GM19043 (cell line): ENCODE measurements around the gene CARD16.

Experiments used
- ATAC-seq: cut with Tn5 transposase; IDR thresholded peaks from one replicate; pipeline ENCODE4 v1.9.1; 2021; ENCODE audit warnings: low read depth; ENCODE audit not compliant: unreplicated experiment

The CARD16 gene

GRCh38 chr11:104999721-105000120, 45.4 kb downstream of the CARD16 start:
- ATAC-seq, result no peak

GRCh38 chr11:104997288-104997687, 47.8 kb downstream of the CARD16 start:
- ATAC-seq, result no peak

GRCh38 chr11:104995001-104995408, 50.1 kb downstream of the CARD16 start:
- ATAC-seq, result no peak

DNA sequence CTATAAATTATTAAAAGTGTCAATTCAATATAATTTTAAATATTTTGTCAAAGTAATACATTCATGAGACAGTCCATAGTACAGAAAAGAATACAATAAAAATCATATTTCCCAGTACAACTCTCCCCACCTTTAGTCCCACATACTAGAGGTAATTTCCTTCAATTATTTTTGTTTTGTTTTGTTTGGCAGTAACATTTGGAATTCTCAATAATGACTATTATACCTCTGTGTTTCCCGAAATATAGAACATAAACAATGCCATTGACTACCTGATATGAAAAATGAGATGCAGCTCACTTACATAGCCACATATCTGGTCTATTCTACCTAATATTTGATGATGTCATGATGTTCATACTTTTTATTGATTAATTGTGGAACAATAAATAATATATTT, 52.4 kb downstream of the CARD16 start:
- no peak for ATAC-seq

DNA sequence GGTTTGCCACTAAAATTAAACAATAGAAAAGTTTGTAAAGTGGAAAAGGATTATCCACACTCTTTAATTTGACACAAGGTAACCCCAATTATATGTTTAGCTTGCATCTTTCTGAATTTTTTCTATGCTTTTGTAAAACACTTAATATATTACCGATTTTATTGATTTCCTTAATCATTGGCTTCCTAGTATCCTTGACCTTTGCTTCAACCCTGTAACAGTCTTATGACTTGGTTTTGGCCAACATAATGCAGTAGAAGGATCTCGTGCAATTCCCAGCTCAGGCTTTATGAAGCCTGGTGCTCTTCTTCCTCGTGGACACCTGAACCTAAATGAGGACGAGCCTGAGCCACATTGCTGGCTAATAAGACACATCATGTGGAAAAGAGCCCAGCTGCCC, 53.1 kb downstream of the CARD16 start:
- ATAC-seq, result no peak
